ENCODE data around the gene SUPT3H. TPM values are rescaled to one million over a fixed set of nuclear protein-coding genes. Genes with fewer than 3 reads are reported as not detected.
A peak's percentile ranks its signal among the peaks of the same experiment; 100 is the strongest.

Gene SUPT3H
- total and polyA plus RNA-seq, 2 of the 13 experiments (the other 11 are each of a cell fraction or from before 2014, with no cell fraction given) = 11.9 to 36.1 TPM

- TF ChIP-seq, protein P1, sequence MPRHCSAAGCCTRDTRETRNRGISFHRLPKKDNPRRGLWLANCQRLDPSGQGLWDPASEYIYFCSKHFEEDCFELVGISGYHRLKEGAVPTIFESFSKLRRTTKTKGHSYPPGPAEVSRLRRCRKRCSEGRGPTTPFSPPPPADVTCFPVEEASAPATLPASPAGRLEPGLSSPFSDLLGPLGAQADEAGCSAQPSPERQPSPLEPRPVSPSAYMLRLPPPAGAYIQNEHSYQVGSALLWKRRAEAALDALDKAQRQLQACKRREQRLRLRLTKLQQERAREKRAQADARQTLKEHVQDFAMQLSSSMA (CRISPR knock-in tag; IDR thresholded peaks at IDR 0.05) = no peak
- TF ChIP-seq, protein P2, sequence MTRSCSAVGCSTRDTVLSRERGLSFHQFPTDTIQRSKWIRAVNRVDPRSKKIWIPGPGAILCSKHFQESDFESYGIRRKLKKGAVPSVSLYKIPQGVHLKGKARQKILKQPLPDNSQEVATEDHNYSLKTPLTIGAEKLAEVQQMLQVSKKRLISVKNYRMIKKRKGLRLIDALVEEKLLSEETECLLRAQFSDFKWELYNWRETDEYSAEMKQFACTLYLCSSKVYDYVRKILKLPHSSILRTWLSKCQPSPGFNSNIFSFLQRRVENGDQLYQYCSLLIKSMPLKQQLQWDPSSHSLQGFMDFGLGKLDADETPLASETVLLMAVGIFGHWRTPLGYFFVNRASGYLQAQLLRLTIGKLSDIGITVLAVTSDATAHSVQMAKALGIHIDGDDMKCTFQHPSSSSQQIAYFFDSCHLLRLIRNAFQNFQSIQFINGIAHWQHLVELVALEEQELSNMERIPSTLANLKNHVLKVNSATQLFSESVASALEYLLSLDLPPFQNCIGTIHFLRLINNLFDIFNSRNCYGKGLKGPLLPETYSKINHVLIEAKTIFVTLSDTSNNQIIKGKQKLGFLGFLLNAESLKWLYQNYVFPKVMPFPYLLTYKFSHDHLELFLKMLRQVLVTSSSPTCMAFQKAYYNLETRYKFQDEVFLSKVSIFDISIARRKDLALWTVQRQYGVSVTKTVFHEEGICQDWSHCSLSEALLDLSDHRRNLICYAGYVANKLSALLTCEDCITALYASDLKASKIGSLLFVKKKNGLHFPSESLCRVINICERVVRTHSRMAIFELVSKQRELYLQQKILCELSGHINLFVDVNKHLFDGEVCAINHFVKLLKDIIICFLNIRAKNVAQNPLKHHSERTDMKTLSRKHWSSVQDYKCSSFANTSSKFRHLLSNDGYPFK (CRISPR knock-in tag; IDR thresholded peaks at IDR 0.05; ENCODE audit: borderline replicate concordance) = no peak
- TF ChIP-seq SNAI1 (CRISPR knock-in tag; IDR thresholded peaks at IDR 0.05; ENCODE audit: borderline replicate concordance) (no peak), ZNF264 (CRISPR knock-in tag; IDR thresholded peaks at IDR 0.05) (no peak), ZNF710 (CRISPR knock-in tag; IDR thresholded peaks at IDR 0.05; ENCODE audit: borderline replicate concordance) (no peak), IRF9 (CRISPR knock-in tag; IDR thresholded peaks at IDR 0.05; ENCODE audit: borderline replicate concordance) (no peak), CBX2 (IDR thresholded peaks at IDR 0.05; ENCODE audit: low read depth, low read length) (no peak), CBX2 (CRISPR knock-in tag; IDR thresholded peaks at IDR 0.05; ENCODE audit: low read depth) (no peak), JUND (CRISPR knock-in tag; IDR thresholded peaks at IDR 0.05) (no peak), EZH2 (conservative IDR thresholded peaks at IDR 0.05; ENCODE audit: low read depth, low read length) (no peak), ZNF225 (CRISPR knock-in tag; IDR thresholded peaks at IDR 0.05) (no peak), ARID3A (IDR thresholded peaks at IDR 0.05; ENCODE audit: low read depth, low read length) (peak; percentile 48; the same call in 1 of the 2 replicates), MIER2 (CRISPR knock-in tag; IDR thresholded peaks at IDR 0.05) (no peak), ZNF781 (CRISPR knock-in tag; IDR thresholded peaks at IDR 0.05; ENCODE audit: borderline replicate concordance, not compliant biosample characterization) (no peak), ZNF317 (CRISPR knock-in tag; IDR thresholded peaks at IDR 0.05) (no peak), HOXA3 (CRISPR knock-in tag; IDR thresholded peaks at IDR 0.05) (no peak), ZNF558 (CRISPR knock-in tag; IDR thresholded peaks at IDR 0.05; ENCODE audit: borderline replicate concordance) (no peak)
- TF ChIP-seq, protein P3, sequence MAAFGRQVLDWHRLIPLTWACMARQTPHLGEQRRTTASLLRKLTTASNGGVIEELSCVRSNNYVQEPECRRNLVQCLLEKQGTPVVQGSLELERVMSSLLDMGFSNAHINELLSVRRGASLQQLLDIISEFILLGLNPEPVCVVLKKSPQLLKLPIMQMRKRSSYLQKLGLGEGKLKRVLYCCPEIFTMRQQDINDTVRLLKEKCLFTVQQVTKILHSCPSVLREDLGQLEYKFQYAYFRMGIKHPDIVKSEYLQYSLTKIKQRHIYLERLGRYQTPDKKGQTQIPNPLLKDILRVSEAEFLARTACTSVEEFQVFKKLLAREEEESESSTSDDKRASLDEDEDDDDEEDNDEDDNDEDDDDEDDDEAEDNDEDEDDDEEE (CRISPR knock-in tag; IDR thresholded peaks at IDR 0.05) = no peak
- TF ChIP-seq, protein P4, sequence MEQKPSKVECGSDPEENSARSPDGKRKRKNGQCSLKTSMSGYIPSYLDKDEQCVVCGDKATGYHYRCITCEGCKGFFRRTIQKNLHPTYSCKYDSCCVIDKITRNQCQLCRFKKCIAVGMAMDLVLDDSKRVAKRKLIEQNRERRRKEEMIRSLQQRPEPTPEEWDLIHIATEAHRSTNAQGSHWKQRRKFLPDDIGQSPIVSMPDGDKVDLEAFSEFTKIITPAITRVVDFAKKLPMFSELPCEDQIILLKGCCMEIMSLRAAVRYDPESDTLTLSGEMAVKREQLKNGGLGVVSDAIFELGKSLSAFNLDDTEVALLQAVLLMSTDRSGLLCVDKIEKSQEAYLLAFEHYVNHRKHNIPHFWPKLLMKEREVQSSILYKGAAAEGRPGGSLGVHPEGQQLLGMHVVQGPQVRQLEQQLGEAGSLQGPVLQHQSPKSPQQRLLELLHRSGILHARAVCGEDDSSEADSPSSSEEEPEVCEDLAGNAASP (CRISPR knock-in tag; IDR thresholded peaks at IDR 0.05; ENCODE audit: borderline replicate concordance) = no peak
Measured at GRCh38 chr6:44951253-44951747, 426.4 kb downstream of the SUPT3H start (continued).

Measured in HepG2 (cell line).